Neural cell (in vitro differentiated cells): Measurements from ENCODE around the gene TMEM11.

Experiments used
- EP300 ChIP-seq: fragments of 450-650 bp; conservative IDR thresholded peaks from 2 replicates; pipeline ENCODE4 v1.6.1; 2014; ENCODE audit warnings: antibody characterized with exemption, mild to moderate bottlenecking, moderate library complexity; ENCODE audit not compliant: poor library complexity, severe bottlenecking
- EZH2 ChIP-seq: fragments of 200-600, 300-800 bp; shearing (Covaris generic), sonication (generic); IDR thresholded peaks from 2 replicates; pipeline ENCODE4 v1.6.1; 2014; ENCODE audit warnings: antibody characterized with exemption, low read length, borderline replicate concordance, mild to moderate bottlenecking; ENCODE audit not compliant: insufficient read depth, poor library complexity, severe bottlenecking
- MXI1 ChIP-seq: fragments of 450-650 bp; conservative IDR thresholded peaks from 2 replicates; pipeline ENCODE4 v1.6.1; 2014; ENCODE audit warnings: antibody characterized with exemption, mild to moderate bottlenecking; ENCODE audit not compliant: poor library complexity, severe bottlenecking
- POLR2AphosphoS5 ChIP-seq: IDR thresholded peaks from 2 replicates; pipeline ENCODE4 v1.6.1; 2012
- RAD21 ChIP-seq: fragments of 450-650 bp; conservative IDR thresholded peaks from 2 replicates; pipeline ENCODE4 v1.6.1; 2014; ENCODE audit warnings: antibody characterized with exemption, mild to moderate bottlenecking, moderate library complexity
- SMC3 ChIP-seq: fragments of 450-650 bp; conservative IDR thresholded peaks from 2 replicates; pipeline ENCODE4 v1.6.1; 2014; ENCODE audit warnings: antibody characterized with exemption, mild to moderate bottlenecking, moderate library complexity; ENCODE audit not compliant: poor library complexity
- TAF1 ChIP-seq: IDR thresholded peaks from 2 replicates; pipeline ENCODE4 v1.6.1; 2012; ENCODE audit warnings: low read depth
- TF ChIP-seq, protein P1 (sequence below): fragments of 450-650 bp; IDR thresholded peaks from 2 replicates; pipeline ENCODE4 v1.5.1; 2014; ENCODE audit warnings: antibody characterized with exemption, mild to moderate bottlenecking, moderate library complexity; ENCODE audit not compliant: poor library complexity, severe bottlenecking
- TF ChIP-seq, protein P2 (sequence below): IDR thresholded peaks from 2 replicates; pipeline ENCODE4 v1.6.1; 2012; ENCODE audit warnings: borderline replicate concordance

DNA sequence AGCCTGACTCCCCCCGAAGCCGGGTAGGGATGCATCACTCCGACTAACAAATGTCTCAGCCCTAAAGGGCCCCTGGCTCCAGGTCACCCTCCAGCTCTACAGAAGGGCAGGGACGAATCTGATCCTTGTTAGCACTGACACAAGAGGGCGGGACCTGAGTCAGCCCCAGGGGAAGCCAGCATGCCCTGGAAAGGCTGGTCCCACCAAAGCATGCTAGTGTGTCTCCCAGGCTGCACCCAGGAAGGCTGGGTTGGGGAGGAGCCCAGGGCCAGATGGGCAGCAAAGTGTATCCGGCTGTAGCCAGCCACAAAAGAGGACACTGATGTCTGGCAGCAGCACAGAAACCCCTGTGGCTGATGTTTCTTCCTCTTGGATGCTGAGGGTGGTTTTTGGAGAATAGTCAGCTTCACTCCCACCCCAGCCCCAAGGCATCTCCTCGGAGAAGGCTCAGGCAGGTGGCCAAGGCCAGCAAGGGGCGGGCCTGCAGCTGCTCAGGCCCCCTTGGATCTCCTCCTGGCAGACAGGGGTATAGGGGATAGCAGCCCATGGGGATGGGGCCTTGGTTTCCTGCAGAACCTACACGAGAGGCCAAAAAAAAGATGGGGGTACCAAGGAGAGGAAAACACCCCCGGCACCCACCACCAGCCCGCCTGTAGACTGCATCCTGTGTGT, 28.2 kb upstream of the TMEM11 start:
- TF ChIP-seq EP300 (no peak), POLR2AphosphoS5 (peak; percentile 9), EZH2 (no peak), SMC3 (no peak), TAF1 (no peak), RAD21 (no peak), MXI1 (no peak)
- TF ChIP-seq, protein P1, sequence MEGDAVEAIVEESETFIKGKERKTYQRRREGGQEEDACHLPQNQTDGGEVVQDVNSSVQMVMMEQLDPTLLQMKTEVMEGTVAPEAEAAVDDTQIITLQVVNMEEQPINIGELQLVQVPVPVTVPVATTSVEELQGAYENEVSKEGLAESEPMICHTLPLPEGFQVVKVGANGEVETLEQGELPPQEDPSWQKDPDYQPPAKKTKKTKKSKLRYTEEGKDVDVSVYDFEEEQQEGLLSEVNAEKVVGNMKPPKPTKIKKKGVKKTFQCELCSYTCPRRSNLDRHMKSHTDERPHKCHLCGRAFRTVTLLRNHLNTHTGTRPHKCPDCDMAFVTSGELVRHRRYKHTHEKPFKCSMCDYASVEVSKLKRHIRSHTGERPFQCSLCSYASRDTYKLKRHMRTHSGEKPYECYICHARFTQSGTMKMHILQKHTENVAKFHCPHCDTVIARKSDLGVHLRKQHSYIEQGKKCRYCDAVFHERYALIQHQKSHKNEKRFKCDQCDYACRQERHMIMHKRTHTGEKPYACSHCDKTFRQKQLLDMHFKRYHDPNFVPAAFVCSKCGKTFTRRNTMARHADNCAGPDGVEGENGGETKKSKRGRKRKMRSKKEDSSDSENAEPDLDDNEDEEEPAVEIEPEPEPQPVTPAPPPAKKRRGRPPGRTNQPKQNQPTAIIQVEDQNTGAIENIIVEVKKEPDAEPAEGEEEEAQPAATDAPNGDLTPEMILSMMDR = no peak
- TF ChIP-seq, protein P2, sequence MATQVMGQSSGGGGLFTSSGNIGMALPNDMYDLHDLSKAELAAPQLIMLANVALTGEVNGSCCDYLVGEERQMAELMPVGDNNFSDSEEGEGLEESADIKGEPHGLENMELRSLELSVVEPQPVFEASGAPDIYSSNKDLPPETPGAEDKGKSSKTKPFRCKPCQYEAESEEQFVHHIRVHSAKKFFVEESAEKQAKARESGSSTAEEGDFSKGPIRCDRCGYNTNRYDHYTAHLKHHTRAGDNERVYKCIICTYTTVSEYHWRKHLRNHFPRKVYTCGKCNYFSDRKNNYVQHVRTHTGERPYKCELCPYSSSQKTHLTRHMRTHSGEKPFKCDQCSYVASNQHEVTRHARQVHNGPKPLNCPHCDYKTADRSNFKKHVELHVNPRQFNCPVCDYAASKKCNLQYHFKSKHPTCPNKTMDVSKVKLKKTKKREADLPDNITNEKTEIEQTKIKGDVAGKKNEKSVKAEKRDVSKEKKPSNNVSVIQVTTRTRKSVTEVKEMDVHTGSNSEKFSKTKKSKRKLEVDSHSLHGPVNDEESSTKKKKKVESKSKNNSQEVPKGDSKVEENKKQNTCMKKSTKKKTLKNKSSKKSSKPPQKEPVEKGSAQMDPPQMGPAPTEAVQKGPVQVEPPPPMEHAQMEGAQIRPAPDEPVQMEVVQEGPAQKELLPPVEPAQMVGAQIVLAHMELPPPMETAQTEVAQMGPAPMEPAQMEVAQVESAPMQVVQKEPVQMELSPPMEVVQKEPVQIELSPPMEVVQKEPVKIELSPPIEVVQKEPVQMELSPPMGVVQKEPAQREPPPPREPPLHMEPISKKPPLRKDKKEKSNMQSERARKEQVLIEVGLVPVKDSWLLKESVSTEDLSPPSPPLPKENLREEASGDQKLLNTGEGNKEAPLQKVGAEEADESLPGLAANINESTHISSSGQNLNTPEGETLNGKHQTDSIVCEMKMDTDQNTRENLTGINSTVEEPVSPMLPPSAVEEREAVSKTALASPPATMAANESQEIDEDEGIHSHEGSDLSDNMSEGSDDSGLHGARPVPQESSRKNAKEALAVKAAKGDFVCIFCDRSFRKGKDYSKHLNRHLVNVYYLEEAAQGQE = no peak
